GM04503 (cell line): ENCODE measurements around the gene VWA5B1.

Experiments
- DNase-seq: peaks from one replicate; pipeline ENCODE4 v3.0.0-alpha.2; 2012; ENCODE audit warnings: low read depth

The VWA5B1 gene

DNA sequence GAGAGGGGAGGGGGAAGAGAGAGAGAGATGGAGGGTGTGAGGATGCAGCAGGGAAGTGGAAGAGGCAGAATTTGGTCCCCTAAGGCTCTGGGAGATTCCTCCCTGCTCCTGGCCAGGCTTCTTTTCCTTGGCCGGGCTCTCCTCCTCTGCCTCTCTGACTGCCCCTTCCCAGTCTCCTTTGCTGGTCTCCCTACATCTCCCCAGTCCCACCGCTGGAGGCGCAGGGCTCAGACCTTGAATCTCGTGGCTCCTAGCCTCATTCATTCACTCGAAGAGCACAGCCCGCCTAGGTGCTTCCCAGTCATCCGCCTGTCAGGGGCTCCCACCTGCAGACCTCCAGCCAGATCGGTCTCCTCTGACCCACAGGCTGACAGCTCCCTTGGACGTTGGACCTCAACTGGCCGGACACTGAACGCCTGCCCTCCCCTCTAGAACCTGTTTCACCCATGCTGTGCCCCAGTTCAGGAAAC is 76.5 kb downstream of the VWA5B1 start:
- DNase-seq = no peak

GRCh38 chr1:20367626-20368025 is 77.0 kb downstream of the VWA5B1 start:
- DNase-seq = no peak

DNA sequence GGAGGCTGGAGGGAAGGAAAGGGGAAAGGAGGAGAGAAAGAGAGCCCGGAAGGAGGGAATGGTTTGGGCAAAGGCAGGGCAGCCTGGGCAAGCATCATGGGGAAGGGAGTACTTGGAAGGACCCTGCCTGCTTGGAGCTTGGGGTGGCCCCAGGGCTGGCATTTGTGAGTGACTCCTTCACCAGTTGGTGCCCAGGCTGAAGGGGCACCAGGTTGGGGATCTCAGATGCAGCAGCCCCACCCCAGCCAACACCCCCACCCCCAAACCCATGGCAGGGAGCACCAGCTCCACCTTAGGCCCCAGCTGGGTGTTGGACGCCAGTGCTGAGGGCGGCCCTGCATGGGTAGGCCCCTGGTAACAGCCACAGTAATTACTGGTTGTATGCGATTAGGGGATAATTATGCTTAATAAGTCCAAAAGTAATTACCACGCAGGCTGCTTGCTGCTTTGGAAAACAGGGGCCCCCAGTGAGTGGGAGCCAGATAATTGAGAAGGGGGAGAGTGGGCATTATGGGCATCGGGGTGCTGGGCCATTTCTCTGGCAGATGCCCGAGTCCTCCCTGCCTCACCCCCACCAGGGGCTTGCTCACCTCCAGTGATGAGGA is 78.3 kb downstream of the VWA5B1 start:
- DNase-seq = no peak

- DNase-seq = no peak
These were observed 80.0 kb downstream of the VWA5B1 start for GRCh38 chr1:20370698-20371097.

GRCh38 chr1:20371411-20371810 is 80.7 kb downstream of the VWA5B1 start:
- DNase-seq = no peak

GRCh38 chr1:20371883-20372282 is 81.2 kb downstream of the VWA5B1 start:
- DNase-seq = no peak

DNA sequence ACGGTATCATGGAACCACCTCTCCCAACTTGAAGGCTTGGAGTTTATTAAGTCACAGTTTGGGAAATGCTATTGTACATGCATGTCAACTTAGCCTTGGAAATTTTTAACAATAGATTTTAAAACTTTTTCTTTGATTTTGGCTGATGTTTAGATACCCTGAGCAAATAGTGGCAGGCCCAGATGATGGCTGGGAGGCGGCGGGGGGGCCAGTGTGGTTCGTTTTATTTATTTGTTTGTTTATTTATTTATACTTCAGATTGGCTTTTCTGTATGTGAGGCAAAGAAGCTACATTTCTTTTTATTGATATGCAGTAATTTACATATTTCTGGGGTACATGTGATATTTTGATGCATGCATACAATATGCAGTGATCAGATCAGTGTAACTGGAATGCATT is 82.0 kb downstream of the VWA5B1 start:
- no peak for DNase-seq

GRCh38 chr1:20373286-20373685 is 82.6 kb downstream of the VWA5B1 start:
- DNase-seq = no peak

DNA sequence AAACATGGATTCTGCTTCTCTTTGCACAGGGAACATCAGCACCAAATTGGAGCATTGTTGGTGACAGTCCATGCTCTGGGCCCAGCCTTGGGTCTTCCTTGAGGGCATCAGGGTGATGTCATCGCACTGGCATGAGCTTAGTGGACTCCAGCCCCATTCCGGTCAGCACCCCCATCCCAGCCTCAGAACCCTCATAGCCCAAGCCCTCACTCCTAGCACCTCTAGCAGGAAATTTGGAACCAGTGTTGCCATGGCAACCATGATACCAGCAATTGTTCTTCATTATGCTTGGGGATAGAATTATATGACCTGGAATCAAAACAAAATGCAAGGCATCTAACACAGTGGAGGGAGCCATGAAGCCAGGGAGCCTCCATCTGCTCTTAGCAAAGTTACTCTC is 83.1 kb downstream of the VWA5B1 start:
- no peak for DNase-seq

DNA sequence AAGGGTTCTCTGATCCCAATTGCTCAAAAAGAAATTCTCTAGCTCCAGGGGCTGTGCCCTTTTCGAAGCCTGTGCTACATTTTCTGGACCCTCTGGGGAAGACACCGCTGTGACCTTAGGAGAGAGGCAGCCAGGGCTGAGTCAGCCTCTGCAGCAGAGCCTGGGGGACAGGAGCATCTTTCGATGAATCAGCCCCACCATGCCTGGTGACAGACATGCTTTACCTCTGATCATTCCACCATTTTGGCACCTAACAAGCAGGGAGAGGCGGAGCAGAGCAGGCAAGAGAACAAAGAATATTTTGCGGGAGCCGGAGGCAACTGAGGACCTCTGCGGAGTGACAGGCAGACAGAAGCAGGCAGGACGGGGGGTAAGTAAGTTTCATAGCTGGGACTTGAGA is 84.9 kb downstream of the VWA5B1 start:
- no peak for DNase-seq

DNA sequence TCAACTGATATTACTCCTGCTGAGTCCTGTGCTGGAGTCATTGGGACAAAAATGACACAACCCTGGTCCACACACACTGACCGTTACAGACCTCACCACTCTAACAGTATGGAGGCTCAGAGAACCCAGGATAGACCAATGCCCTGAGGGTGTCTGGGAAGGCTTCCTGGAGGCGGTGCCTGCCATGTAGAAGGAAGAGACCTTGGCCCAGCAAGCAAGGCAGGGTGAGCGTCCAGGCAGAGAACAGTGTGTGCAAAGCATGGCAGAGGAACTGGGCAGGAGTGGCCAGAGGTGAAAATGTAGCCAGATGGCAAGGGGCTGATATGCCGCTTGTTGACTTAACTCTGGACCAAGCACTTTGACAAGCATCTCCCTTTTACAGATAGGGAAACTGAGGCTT is 85.5 kb downstream of the VWA5B1 start:
- DNase-seq = no peak

- no peak for DNase-seq
These were observed 86.3 kb downstream of the VWA5B1 start for GRCh38 chr1:20376880-20377494.

GRCh38 chr1:20377516-20378270 is 87.0 kb downstream of the VWA5B1 start:
- DNase-seq = no peak

DNA sequence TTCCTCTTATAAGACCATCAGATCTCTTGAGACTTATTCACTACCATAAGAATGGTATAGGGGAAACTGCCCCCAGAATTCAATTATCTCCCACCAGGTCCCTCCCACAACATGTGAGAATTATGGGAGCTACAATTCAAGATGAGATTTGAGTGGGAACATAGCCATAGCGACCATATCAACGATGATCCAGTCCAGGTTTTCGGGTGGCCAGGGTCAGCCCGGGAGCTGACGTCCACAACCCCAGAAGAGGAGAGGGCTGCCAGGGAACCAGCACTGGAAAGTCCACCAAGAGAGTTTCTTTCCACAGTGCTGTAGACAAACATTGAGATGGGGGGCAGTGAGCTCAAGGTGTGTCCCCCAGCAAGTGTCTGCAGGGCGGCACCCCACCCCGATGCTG is 88.4 kb downstream of the VWA5B1 start:
- no peak for DNase-seq

GRCh38 chr1:20380175-20380574 is 89.5 kb downstream of the VWA5B1 start:
- DNase-seq = no peak

GRCh38 chr1:20380616-20381035 is 90.0 kb downstream of the VWA5B1 start:
- peak; percentile 89 for DNase-seq

- no peak for DNase-seq
These were observed 90.5 kb downstream of the VWA5B1 start for GRCh38 chr1:20381045-20381641.

- no peak for DNase-seq
These were observed 91.3 kb downstream of the VWA5B1 start for GRCh38 chr1:20381961-20382360.

GRCh38 chr1:20382711-20383110 is 92.0 kb downstream of the VWA5B1 start:
- DNase-seq = no peak

- no peak for DNase-seq
These were observed 93.0 kb downstream of the VWA5B1 start for GRCh38 chr1:20383631-20384030.

DNA sequence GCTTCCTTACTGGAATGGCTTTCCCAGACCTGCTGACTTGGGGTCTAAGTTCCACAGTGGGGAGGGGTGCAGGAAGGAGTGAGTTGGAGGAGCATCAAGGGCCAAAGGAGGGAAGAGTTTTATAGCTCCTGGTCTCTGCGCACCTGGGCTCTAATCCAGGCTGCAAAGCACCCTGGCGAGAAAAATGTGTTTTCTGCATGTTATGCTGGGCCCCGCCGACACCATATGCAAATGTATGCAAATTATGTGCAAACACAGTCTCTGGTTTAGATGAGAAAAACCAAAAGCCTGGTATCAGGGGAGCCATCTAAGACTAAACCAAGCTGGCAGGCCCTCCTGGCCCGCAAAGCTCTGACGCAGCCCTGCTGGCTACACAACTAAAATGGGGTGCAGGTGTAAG is 95.0 kb downstream of the VWA5B1 start:
- DNase-seq = no peak

GRCh38 chr1:20386323-20387081 is 95.8 kb downstream of the VWA5B1 start:
- DNase-seq = no peak
